Measurements from ENCODE around the gene LNPEP.
"Not testable (repeated sequence)": the region's sequence is repeated elsewhere in the genome, so short reads cannot be mapped to it uniquely, and the experiment has no call there.

- TF ChIP-seq CTCF (IDR thresholded peaks at IDR 0.05; ENCODE audit: insufficient read depth, low read length, poor library complexity, severe bottlenecking); EZH2phosphoT487 (conservative IDR thresholded peaks at IDR 0.05; ENCODE audit: low read length): not testable (repeated sequence)
Measured at GRCh38 chr5:96931037-96931436, 4.8 kb upstream of the LNPEP start.

Measured in SU-DHL-6 (cell line).